Upper lobe of right lung (tissue), 1 donor: ENCODE data around the gene HS6ST1. TPM values are rescaled to one million over a fixed set of nuclear protein-coding genes. Genes with fewer than 3 reads are reported as not detected.

Experiments
- ATAC-seq: fragments of 200-7000 bp; cut with Tn5 transposase; one replicate; pipeline ENCODE4 v1.9.1; 2020; ENCODE audit warnings: mild to moderate bottlenecking, moderate library complexity
- DNase-seq: peaks from one replicate; pipeline ENCODE4 v3.0.0-alpha.2; 2020
- H3K27ac ChIP-seq: fragments of 200-600 bp; one replicate; pipeline ENCODE4 v1.8.0; 2022
- H3K27me3 ChIP-seq: fragments of 200-600 bp; one replicate; pipeline ENCODE4 v1.8.0; 2022; ENCODE audit warnings: mild to moderate bottlenecking
- H3K36me3 ChIP-seq: fragments of 200-600 bp; one replicate; pipeline ENCODE4 v1.8.0; 2022
- H3K4me1 ChIP-seq: fragments of 200-600 bp; one replicate; pipeline ENCODE4 v1.8.0; 2022
- H3K4me3 ChIP-seq: fragments of 200-600 bp; one replicate; pipeline ENCODE4 v1.8.0; 2022; ENCODE audit warnings: mild to moderate bottlenecking
- H3K9me3 ChIP-seq: fragments of 200-600 bp; one replicate; pipeline ENCODE4 v1.8.0; 2022
- intact Hi-C: fragments of 100-400 bp; cut with DNase I; formaldehyde crosslinking; loops from one replicate; pipeline ENCODE4 v1.11.0; 2022
- total RNA-seq: library from RNA; stranded (reverse); fragmentation: NEBNext Ultra II Directional; extraction: Animal tissue kit (Norgen Biotek cat#: 25700); gene quantifications from one replicate; pipeline ENCODE4 v1.2.1, GENCODE V29; 2021
- TF ChIP-seq, protein P1 (sequence below): fragments of 200-600 bp; IDR thresholded peaks from one replicate; pipeline ENCODE4 v1.8.0; 2022; ENCODE audit warnings: antibody characterized with exemption
- donor health status: DM: no; HTN: yes; CAD: no; lungs with severe emphysema.

HS6ST1 gene
- total RNA-seq, 1 donor from 2014 or later: 33.2 TPM

DNA sequence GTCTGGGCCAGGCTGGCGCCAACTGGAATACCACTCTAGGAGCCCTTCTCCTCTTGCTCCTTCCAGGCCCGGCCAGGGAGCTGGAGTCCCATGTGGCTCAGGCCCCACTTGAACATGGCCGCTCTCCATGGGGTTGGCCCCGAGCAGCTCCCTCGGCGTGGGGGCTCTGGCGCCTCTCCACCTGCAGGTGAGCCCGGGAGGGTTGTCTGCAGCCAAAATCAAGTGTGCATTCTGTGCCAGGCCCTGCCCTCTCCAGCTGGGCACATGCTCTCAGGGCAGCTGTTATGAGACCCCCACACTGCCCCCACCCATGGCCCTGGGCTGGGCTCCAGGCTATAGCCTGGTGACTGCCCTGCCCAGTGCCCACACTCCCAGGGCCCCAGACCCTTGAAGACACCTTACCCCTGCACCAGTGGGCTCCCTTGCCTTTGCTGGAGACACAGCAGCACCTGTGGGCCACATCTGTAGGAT is 45.8 kb upstream of the HS6ST1 start:
- ATAC-seq: no peak
- Histone ChIP-seq H3K27me3 (no peaks in the 10 kb centered on the region), H3K27ac (no peak overlapping the region), H3K9me3 (no peaks in the 10 kb centered on the region), H3K4me1 (peaks cover 10% of the 10 kb centered on the region), H3K36me3 (no peaks in the 10 kb centered on the region), H3K4me3 (no peak overlapping the region)
- TF ChIP-seq, protein P1, sequence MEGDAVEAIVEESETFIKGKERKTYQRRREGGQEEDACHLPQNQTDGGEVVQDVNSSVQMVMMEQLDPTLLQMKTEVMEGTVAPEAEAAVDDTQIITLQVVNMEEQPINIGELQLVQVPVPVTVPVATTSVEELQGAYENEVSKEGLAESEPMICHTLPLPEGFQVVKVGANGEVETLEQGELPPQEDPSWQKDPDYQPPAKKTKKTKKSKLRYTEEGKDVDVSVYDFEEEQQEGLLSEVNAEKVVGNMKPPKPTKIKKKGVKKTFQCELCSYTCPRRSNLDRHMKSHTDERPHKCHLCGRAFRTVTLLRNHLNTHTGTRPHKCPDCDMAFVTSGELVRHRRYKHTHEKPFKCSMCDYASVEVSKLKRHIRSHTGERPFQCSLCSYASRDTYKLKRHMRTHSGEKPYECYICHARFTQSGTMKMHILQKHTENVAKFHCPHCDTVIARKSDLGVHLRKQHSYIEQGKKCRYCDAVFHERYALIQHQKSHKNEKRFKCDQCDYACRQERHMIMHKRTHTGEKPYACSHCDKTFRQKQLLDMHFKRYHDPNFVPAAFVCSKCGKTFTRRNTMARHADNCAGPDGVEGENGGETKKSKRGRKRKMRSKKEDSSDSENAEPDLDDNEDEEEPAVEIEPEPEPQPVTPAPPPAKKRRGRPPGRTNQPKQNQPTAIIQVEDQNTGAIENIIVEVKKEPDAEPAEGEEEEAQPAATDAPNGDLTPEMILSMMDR: no peak
- peak; percentile 57 for DNase-seq
- intact Hi-C loops: no loop called here

DNA sequence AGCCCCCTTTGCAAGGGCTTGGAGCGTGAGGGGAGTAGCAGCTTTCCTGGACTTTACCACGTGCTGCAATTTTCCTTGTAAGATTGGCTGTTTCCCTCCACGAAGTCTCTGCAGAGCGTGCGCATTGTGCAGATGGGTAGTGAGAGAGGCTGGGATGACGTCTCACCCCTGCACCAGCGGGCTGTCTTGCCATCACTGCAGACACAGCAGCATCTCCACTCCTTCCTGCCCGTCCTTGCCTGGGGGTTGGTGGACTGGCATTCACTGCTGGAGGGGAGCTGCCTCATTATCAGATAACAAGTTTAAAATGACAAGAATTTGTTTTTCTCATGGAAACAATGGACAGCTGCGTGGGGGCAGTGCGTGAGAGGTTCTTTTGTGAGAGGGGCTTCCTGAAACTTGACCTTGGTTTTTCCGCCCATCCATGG is 45.3 kb upstream of the HS6ST1 start:
- Histone ChIP-seq H3K9me3 (no peaks in the 10 kb centered on the region), H3K4me3 (no peak overlapping the region), H3K4me1 (peaks cover 9% of the 10 kb centered on the region), H3K36me3 (no peaks in the 10 kb centered on the region), H3K27ac (no peak overlapping the region), H3K27me3 (no peaks in the 10 kb centered on the region)
- DNase-seq (peak; percentile 44), ATAC-seq (no peak)
- TF ChIP-seq, protein P1: no peak
- intact Hi-C loops: no loop called here

DNA sequence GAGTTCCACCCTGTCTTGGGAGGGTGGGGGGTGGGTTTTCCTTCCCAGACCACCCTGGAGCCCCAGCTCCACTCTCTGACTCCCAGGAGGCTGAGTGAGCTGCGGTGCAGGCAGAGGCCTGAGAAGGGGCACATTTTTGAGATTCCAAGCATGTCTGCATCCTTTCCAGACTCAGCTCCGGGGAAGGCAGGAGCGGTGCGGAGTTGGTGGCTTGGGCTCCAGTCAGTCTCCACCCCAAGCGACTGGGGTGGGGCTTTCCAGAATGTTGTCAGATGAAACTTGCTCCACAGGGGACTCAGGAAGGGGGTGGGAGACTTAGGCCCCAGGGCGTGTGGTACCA is 44.2 kb upstream of the HS6ST1 start:
- H3K27ac ChIP-seq: peak overlapping the region; percentile 36
- H3K4me3 ChIP-seq: no peak overlapping the region
- intact Hi-C loops: no loop called here
- DNase-seq: peak; percentile 71
- peak; percentile 72 for ATAC-seq
- H3K4me1 ChIP-seq: peaks cover 9% of the 10 kb centered on the region
- H3K9me3 ChIP-seq: no peaks in the 10 kb centered on the region
- H3K36me3 ChIP-seq: no peaks in the 10 kb centered on the region
- H3K27me3 ChIP-seq: no peaks in the 10 kb centered on the region
- TF ChIP-seq, protein P1: no peak

DNA sequence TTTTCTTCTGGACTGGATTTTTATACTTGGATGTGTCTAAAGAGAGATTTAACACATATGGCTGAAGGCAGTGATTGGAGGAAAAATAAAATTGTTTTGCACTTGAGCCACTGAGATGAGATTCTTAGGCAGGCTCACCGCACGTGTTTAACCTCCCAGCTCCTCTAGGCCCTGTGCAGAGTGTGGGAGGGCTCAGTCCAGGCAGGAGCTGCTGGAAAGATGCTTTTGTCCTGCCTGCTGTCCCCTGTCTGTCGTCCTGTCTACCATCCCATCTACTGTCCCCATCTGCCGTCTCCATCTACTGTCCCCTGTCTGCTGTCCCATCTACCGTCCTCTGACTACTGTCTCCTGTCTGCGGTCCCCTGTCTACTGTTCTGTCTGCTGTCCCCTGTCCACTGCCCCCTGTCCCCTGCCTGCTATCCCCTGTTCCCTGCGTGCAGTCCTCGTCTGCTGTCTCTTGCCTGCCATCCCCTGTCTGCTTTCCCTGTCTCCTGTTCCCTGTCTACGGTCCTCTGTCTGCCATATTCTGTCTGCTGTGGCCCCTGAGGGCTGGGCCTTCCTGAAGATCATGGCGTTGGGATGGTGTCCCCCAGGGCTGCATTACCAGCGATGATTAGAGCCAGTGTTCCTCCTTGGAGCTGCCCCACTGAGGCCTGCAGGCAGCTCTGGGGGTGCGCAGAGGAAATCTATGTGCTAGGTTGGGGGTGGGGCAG is 43.7 kb upstream of the HS6ST1 start:
- Histone ChIP-seq H3K27me3 (no peaks in the 10 kb centered on the region), H3K36me3 (no peaks in the 10 kb centered on the region), H3K27ac (peak overlapping the region; percentile 36), H3K9me3 (no peaks in the 10 kb centered on the region), H3K4me1 (peaks cover 9% of the 10 kb centered on the region), H3K4me3 (no peak overlapping the region)
- DNase-seq (peak; percentile 33), ATAC-seq (peak; percentile 8)
- intact Hi-C loops: no loop called here
- TF ChIP-seq, protein P1: no peak

DNA sequence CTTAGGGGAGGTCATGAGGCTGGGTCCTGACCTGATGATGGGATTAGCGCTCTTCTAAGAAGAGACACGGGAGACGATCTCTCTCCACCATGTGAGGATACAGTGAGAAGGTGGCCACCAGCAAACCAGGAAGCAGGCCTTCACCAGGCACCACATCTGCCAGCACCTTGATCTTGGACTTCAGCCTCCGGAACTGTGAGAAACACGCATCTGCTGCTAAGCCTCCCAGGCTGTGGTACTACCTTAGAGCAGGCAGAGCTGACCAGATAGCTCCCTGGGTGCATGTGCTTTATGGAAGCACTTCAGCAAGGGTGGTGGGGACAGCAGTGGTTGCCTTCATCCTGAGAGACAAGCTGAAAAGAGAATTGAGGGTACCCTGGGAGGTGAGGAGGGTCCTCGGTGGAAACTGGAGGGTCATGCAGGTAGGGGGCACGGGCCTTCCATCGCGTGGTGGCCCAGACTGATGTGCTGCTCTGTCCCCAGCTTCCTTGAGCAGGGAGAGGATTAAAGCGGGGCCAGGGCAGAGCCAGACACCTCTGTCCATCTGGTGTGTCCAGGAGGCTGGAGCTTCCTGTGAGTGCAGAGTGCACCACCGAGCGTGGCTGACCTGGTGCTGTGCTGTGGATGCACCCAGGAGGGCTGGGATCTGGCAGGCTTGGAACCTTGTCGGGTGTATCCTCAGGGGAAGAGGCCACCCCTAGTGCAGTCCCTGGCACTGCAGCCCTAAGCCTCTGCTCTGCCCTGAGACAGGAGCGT is 42.9 kb upstream of the HS6ST1 start:
- DNase-seq (peak; percentile 51), ATAC-seq (no peak)
- Histone ChIP-seq H3K36me3 (no peaks in the 10 kb centered on the region), H3K4me3 (no peak overlapping the region), H3K27ac (no peak overlapping the region), H3K9me3 (no peaks in the 10 kb centered on the region), H3K27me3 (no peaks in the 10 kb centered on the region), H3K4me1 (peaks cover 9% of the 10 kb centered on the region)
- TF ChIP-seq, protein P1: no peak
- intact Hi-C loops: no loop called here
